ENCODE data around the gene AIRE.

The AIRE gene

DNA sequence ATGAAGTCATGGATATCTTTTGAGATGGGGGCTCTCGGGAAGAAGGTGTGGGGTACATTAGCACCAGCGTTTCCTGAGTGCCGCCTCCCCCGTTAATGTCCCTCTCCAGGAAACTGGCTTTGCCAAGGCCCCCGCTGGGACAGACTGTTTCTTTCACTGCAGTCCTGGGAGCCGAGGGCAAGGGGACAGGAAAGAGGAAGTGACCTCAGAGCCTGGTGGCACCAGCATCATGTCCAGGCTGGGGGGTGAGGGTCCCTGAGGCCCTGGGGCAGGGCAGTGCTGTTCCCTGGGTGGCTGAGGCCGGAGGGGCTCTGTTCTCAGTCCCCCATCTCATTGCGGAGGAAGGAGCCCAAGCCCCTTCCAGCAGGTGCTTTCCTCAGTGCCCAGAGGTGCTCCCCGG is 20.0 kb downstream of the AIRE start:
- no peak for DNase-seq

DNA sequence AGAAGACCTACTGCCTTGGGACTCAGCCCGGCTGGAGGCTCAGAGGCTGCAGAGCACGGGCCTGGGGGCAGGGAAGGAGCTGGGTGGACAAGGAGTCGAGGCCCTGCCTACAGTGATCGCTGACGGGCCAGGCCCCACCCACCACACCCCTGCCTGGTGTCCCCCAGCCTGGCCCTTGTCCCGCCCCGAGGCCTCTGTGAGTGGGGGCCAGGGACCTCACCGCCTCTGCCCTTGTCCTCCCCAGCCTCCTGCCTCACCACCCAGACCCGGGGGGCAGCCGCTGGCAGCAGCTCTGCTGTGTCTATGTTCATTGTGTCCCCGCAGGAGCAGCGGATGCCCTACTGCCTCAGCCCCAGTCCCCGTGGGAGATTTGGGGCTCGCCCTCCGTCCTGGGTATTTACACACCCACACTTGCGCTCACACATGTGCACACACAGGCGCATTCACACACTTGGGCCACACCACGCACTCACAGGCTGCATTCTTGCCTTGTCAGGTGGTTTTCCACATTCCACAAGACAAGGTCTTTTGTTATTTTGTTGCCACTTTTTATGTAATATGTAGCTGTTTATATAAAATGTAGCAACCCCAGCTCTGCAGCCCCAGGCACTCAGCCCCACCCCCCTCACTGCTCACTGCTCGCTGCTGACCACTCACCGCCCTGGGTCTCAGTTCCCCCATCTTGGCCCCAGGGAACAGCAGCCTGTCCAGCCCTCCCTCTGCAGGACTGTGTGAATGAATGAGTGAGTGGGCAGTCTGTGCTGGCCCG is 21.4 kb downstream of the AIRE start:
- DNase-seq = no peak

DNA sequence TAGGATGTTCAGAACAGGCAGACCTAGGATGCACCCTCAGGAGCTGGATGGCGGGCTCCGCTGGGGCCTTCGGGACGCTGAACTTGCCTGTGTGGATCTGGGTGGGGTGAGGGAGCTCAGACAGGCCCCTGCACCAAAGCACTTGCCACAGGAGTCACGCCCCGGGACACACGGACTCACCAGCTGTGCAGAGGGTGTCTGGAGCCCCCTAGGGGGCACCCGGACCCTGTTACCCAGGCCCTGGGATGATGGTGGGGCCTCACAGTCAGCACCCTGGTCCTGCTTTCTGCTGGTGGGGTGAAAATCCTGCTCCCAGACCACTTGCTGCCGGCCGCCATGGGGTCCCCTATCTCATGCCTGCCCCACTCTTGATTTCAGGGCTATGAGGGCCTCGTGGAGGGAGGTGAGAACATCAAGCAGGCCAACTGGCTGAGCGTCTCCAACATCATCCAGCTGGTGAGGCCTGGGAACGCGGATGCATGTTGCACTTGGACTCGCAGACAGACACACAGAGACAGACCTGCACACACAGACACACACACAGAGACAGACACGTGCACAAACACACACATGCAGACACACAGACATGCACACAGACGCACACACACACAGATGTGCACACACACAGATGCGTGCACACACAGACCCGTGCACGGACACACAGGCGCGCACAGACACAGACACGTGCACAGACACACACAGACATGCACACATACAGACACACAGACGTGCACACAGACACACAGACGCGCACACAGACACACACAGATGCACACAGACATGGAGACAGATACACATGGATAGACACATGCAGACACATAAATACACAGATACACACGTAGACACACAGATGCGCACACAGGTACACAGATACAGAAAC is 25.2 kb downstream of the AIRE start:
- DNase-seq = no peak

DNA sequence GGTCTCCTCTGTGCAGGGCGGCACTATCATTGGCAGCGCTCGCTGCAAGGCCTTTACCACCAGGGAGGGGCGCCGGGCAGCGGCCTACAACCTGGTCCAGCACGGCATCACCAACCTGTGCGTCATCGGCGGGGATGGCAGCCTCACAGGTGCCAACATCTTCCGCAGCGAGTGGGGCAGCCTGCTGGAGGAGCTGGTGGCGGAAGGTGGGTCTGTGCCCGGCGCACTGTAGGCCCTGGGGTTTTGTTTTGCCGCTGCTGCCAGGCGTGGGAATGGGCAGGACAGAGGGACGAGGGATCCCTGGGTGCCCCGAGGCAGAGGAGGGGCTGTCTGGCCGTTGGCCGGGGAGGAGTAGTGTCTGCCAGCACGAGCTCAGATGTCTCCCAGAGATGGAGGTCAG is 26.4 kb downstream of the AIRE start:
- DNase-seq = no peak

GRCh38 chr21:44312716-44313115 is 27.0 kb downstream of the AIRE start:
- DNase-seq = no peak

DNA sequence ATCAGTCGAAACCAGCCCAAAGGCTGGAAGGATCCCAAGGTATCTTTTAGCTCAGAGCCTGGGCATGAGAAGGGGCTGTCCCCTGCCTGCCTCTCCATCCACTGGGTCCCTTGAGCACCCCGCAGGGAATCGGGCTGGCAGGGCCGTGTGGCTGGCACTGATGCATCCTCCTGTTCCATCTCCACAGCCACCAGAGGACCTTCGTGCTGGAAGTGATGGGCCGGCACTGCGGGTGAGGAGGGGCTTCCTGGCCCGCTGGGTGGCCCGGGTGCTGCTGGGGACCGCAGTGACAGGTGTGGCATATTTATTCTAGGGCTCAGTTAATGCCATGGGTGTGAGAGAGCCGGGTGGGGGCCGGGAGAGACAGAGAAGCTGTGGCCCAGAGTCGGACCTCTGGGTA is 27.8 kb downstream of the AIRE start:
- no peak for DNase-seq

- no peak for DNase-seq
Measured at GRCh38 chr21:44314128-44314527, 28.5 kb downstream of the AIRE start.

DNA sequence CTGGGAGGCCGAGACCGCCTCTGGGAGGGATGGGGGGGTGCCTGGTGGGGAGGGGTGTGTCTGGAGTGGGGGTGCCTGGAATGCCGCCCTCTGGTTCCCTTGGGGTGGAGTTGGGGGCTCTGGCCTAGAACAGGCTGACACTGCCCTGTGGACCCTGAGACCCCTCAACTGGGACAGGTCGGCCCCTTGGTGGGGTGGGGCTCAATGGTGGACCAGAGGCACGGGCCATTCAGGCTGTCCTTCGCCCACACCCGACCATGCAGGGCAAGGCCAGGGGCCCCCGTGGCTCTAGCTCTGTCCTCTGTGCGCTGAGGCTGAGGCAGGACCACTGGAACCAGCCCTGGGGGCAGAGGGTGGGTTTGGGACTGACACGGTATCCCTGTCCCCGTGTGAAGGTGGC is 28.9 kb downstream of the AIRE start:
- no peak for DNase-seq

DNA sequence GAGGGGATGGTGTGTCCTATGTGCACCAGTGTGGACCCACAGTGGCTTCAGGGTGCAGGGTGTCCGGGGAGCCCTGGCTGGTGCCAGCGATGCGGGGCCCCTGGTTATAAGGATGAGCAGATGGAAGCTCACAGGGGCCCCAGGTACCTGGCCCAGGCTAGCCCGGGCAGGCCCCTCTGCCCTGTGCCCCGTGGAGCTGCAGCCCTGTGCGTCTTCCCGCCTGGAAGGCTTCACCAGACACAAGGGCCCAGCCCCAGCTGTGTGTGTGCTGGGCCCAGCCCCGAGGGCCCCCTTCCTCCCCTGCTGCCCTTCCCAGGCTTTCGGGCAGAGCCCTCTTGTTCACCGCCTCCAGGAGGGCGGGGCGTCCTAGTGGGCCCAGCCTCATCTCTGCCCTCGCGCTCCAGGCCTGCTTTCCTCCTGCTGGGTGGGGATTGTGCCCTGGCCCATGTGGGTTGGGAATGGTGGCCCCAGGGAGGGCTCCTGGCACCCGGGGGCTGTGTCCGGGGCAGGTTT is 30.1 kb downstream of the AIRE start:
- DNase-seq = peak; percentile 71

DNA sequence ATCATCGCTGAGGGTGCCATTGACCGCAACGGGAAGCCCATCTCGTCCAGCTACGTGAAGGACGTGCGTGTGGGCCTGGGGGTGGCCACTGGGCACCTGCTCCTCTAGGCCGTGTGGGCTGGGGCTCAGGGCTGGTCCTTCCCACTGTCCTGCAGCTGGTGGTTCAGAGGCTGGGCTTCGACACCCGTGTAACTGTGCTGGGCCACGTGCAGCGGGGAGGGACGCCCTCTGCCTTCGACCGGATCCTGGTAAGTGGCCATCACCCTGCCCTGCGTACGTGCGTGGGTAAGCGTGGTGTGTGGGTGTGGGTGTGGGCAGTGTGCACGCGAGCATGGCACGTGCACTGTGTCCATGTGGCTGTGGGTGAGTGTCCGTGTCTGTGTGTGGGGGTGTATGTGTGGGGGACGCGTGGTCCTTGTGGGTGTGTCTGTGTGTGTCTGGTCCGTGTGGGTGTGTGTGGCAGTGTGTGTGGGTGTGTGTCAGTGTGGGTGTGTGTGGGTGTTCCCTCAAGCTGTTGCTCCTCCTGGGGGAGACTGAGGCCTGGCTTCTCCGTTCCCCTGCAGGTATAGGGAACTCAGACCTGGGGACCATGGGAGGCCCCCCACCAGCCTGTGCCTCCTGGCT is 30.7 kb downstream of the AIRE start:
- no peak for DNase-seq

- no peak for DNase-seq
Measured at GRCh38 chr21:44317241-44317782, 31.6 kb downstream of the AIRE start.

GRCh38 chr21:44317871-44318270 is 32.2 kb downstream of the AIRE start:
- no peak for DNase-seq

DNA sequence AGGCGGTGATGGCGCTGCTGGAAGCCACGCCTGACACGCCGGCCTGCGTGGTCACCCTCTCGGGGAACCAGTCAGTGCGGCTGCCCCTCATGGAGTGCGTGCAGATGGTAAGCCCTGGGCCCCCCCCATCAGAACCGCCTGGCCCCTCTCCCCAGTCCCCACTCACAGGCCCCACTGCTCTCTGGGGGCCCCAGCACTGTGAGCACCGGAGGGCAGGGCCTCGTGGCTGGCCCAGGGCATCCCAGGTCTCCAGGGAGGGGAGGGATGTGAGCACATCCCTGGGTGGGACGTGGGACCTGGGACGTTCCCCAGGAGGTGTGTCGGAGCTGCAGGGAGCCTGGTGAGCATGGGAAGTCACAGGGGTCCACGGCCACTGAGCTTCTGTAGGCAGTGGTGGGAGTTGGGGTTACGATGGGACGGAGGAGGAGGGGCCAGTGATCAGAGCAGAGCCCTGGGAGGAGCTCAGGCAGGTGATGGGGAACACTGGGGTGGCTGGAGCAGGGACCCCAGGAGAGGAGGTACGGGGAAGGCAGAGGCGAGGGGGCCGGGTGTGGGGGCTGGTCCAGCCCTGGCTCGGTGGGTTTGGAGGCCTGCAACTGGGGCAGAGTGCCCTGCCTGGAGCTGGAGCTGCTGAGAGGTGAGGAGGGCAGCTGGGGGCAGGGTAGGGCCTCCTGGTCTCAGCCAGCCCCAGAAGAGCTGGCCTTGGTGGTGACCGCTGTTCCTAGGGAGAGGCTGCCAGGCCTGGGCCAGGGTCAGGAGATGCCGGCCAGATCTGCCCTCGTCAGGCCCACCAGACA is 33.0 kb downstream of the AIRE start:
- no peak for DNase-seq

DNA sequence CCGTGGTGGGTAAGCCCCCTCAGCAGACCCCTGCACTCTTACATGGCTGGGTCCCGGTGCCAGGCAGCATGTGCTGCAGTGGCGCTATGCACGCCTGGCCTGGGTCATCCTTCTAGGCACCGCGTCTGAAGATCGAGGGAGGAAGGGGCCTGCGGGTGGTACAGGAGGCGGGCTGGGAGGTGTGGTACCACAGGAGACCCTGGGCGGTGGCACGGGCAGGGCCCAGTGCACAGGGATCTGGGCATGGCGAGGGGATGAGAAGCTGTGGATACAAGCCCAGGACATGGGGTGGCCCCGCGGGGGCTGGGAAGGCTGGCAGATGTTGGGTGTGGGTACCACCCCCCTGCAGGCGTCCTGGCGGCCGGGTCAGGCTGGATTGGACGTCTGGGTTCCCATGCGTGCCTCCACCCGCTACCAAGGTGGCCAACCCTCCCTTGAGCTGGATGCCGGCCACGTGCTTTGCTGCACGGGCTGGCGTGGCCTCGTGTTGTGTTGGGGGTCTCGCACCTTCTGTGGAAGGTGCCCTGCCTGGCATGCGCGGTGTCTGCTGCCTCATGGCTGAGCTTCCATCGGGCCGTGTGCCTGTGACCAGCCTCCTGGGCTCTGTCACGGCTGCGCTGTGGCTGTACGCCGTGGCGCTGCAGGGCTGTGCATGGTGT is 33.9 kb downstream of the AIRE start:
- no peak for DNase-seq

DNA sequence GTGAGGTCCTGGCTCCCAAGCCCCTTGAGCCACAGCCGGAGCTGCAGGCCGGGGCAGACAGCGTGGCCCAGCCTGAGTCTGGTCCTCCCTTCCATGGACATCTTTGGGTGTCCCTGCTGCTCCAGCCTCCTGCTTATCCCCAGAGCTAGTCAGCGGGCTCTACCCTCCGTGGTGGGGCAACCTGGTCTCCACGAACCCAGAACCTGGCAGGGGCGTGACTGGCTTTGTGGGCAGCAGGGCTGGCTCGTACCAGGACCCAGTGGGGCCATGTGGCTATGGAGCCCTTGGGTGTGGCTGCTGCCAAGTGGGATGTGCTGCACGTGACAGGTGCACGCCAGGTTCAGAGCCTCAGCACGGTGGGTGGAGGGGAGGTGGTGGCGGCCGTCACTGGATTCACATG is 35.2 kb downstream of the AIRE start:
- DNase-seq = no peak

GRCh38 chr21:44321846-44322450 is 36.3 kb downstream of the AIRE start:
- no peak for DNase-seq

DNA sequence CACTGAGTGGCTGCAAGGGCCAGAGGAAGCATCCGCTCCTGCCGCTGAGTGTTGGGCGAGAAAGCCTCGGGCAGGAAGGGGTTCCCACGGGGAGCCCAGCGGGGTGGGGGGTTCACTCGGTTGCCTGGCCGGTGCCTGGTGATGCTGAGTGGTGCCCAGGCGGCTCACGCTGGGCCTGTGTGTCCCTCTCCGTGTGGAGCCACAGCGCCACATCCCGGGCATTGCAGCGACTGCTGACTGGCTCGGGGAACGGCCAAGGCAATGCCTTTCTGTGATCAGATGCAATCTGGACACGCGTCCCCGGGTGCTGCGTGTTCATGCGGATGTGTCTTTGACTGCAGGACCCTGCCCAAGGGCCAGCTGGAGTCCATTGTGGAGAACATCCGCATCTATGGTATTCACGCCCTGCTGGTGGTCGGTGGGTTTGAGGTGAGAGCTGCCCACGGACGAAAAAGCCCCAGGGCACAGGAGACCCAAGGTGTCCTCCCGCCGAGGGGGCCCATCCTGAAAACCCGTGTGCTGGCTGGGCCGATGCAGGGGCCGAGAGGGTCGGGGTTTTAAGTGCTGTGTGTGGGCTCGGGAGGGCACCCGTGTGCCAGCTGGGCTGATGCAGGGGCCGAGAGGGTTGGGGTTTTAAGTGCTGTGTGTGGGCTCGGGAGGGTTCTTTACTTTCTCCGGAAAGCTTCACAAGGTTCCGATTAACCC is 37.1 kb downstream of the AIRE start:
- DNase-seq = no peak

DNA sequence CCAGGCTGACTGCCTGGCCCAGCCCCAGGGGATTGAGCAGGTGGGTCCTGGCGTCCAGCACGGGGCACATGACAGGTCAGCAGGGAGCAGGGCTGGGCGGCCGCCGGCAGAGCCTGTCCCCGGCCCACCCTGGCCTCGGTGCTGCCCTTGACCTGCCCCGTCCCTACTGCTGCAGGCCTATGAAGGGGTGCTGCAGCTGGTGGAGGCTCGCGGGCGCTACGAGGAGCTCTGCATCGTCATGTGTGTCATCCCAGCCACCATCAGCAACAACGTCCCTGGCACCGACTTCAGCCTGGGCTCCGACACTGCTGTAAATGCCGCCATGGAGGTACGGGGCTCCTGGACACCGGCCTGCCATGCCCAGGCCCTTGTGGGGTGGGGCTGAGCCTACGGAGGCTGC is 37.9 kb downstream of the AIRE start:
- no peak for DNase-seq

DNA sequence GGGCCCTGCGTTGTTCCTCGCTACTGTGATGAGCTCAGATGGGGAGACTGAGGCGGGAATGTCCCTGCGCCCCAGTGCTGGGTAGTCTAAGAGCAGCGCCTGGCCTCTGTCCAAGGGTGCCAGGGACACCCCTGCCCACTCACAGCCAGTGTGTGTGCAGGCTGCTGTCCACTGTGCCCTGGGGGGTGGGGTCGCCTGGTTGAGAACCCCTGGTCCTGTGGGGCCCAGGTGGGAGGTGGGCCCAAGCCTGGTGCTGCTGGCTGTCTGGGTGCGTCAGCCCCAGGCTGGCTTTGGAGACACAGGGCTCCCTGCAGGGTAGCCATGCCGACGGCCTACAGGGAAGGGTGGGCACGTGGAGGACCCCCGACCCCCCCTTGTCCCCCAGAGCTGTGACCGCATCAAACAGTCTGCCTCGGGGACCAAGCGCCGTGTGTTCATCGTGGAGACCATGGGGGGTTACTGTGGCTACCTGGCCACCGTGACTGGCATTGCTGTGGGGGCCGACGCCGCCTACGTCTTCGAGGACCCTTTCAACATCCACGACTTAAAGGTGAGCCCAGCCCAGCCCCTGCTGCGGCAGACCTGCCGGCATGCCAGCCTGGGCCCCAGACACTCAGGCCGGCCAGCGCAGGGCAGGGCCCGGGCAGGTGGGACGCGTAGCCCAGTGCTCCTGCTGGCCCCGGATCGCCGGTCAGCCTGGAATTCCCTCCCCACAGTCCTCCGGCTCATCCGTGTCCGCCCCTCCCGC is 38.6 kb downstream of the AIRE start:
- no peak for DNase-seq

- DNase-seq = no peak
Measured at GRCh38 chr21:44324854-44325107, 39.1 kb downstream of the AIRE start.

Data from NCI-H2171 treated with DMSO at 0.1 percent for 48 hours (cell line).